Trophoblast cell (in vitro differentiated cells and primary cell): ENCODE data around the gene AGBL1.

Experiments
- DNase-seq, 2 donors: peaks; one replicate each; pipeline ENCODE4 v3.0.0-alpha.2; 2016
- H2AFZ ChIP-seq: 2 replicates; pipeline ENCODE4 v1.6.1; 2013; ENCODE audit warnings: low read length, moderate library complexity, mild to moderate bottlenecking; ENCODE audit not compliant: insufficient read depth, poor library complexity
- H2AK5ac ChIP-seq: 2 replicates; pipeline ENCODE4 v1.6.1; 2013; ENCODE audit warnings: mild to moderate bottlenecking, low read length
- H2BK120ac ChIP-seq: 2 replicates; pipeline ENCODE4 v1.6.1; 2013; ENCODE audit warnings: low read length, mild to moderate bottlenecking, moderate library complexity; ENCODE audit not compliant: insufficient read depth, poor library complexity
- H2BK12ac ChIP-seq: 2 replicates; pipeline ENCODE4 v1.6.1; 2013; ENCODE audit warnings: mild to moderate bottlenecking, low read length, moderate library complexity
- H2BK5ac ChIP-seq: 2 replicates; pipeline ENCODE4 v1.6.1; 2013; ENCODE audit warnings: low read length, low read depth, moderate library complexity, mild to moderate bottlenecking; ENCODE audit not compliant: poor library complexity
- H3K14ac ChIP-seq: 2 replicates; pipeline ENCODE4 v1.6.1; 2013; ENCODE audit warnings: mild to moderate bottlenecking, low read length
- H3K18ac ChIP-seq: 2 replicates; pipeline ENCODE4 v1.6.1; 2013; ENCODE audit warnings: mild to moderate bottlenecking, low read length
- H3K23ac ChIP-seq: 2 replicates; pipeline ENCODE4 v1.6.1; 2013; ENCODE audit warnings: low read length
- H3K27ac ChIP-seq: 2 replicates; pipeline ENCODE4 v1.5.1; 2013; ENCODE audit warnings: low read depth, mild to moderate bottlenecking, inconsistent platforms, low read length, moderate library complexity
- H3K27me3 ChIP-seq: 2 replicates; pipeline ENCODE4 v1.6.1; 2013; ENCODE audit warnings: inconsistent platforms, mild to moderate bottlenecking, low read length, moderate library complexity; ENCODE audit not compliant: insufficient read depth
- H3K36me3 ChIP-seq, 2 experiments: 1 replicate in 1 of 2; 2 replicates in 1 of 2; pipeline ENCODE4 v1.6.1; 2013; ENCODE audit warnings: low read length in 2 of 2, mild to moderate bottlenecking in 2 of 2, moderate library complexity in 1 of 2; ENCODE audit not compliant: insufficient read depth in 2 of 2, control insufficient read depth in 1 of 2
- H3K4ac ChIP-seq: 2 replicates; pipeline ENCODE4 v1.6.1; 2013; ENCODE audit warnings: low read depth, mild to moderate bottlenecking, low read length, moderate library complexity
- H3K4me1 ChIP-seq, 2 experiments: 1 replicate in 1 of 2; 2 replicates in 1 of 2; pipeline ENCODE4 v1.6.1; 2013; ENCODE audit warnings: low read length in 2 of 2, mild to moderate bottlenecking in 2 of 2, moderate library complexity in 1 of 2; ENCODE audit not compliant: insufficient read depth in 2 of 2, control insufficient read depth in 1 of 2
- H3K4me2 ChIP-seq: 2 replicates; pipeline ENCODE4 v1.6.1; 2013; ENCODE audit warnings: inconsistent platforms, mild to moderate bottlenecking, low read length, moderate library complexity
- H3K4me3 ChIP-seq: 2 replicates; pipeline ENCODE4 v1.5.1; 2013; ENCODE audit warnings: mild to moderate bottlenecking, low read depth, low read length, inconsistent platforms
- H3K79me1 ChIP-seq: one replicate; pipeline ENCODE4 v1.6.1; 2013; ENCODE audit warnings: low read length
- H3K79me2 ChIP-seq: 2 replicates; pipeline ENCODE4 v1.6.1; 2013; ENCODE audit warnings: low read length, mild to moderate bottlenecking; ENCODE audit not compliant: control insufficient read depth, insufficient read depth, poor library complexity
- H3K9ac ChIP-seq: 2 replicates; pipeline ENCODE4 v1.6.1; 2013; ENCODE audit warnings: mild to moderate bottlenecking, low read length
- H3K9me3 ChIP-seq: 2 replicates; pipeline ENCODE4 v1.6.1; 2013; ENCODE audit warnings: low read depth, mild to moderate bottlenecking, control low read depth, inconsistent platforms, low read length; ENCODE audit not compliant: insufficient read depth
- H4K12ac ChIP-seq: 2 replicates; pipeline ENCODE4 v1.6.1; 2013; ENCODE audit warnings: low read depth, mild to moderate bottlenecking, low read length, moderate library complexity
- H4K8ac ChIP-seq: 2 replicates; pipeline ENCODE4 v1.6.1; 2013; ENCODE audit warnings: low read depth, mild to moderate bottlenecking, low read length, moderate library complexity
- H4K91ac ChIP-seq: one replicate; pipeline ENCODE4 v1.6.1; 2013; ENCODE audit warnings: low read depth, mild to moderate bottlenecking, low read length, moderate library complexity
- WGBS: extraction: QIAGEN DNeasy Blood & Tissue Kit; methylation state at CpG from one replicate; pipeline ENCODE4 v1.1.7; 2013; ENCODE audit warnings: missing lambda C conversion rate; ENCODE audit not compliant: insufficient read length, insufficient coverage; ENCODE audit errors: extremely low coverage; 5-methylcytosine and 5-hydroxymethylcytosine counted together

AGBL1 gene

DNA sequence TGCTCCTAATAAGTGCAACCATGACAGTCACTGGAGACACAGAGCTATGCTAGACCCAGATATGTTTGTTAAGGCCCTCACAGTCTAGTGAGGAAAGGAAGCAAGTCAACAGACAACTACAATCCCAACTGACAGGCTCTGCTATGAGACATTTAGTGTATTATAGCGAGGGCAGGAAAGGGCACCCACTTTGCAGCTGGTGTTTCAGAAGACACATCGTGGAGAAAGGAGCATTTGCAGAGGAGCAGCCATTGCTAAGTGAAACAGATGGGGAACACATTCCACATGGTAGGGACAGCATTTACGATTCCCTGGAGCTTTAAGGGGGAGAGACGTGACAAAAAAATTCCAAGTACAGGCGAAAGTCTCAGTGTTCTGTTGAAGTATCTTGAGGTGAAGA, 685.6 kb downstream of the AGBL1 start:
- H3K79me1 ChIP-seq, result no peaks in the 10 kb centered on the region
- H4K91ac ChIP-seq, result no peak overlapping the region
- WGBS, result no CpG with 5 or more reads among the region's 5 CpGs

DNA sequence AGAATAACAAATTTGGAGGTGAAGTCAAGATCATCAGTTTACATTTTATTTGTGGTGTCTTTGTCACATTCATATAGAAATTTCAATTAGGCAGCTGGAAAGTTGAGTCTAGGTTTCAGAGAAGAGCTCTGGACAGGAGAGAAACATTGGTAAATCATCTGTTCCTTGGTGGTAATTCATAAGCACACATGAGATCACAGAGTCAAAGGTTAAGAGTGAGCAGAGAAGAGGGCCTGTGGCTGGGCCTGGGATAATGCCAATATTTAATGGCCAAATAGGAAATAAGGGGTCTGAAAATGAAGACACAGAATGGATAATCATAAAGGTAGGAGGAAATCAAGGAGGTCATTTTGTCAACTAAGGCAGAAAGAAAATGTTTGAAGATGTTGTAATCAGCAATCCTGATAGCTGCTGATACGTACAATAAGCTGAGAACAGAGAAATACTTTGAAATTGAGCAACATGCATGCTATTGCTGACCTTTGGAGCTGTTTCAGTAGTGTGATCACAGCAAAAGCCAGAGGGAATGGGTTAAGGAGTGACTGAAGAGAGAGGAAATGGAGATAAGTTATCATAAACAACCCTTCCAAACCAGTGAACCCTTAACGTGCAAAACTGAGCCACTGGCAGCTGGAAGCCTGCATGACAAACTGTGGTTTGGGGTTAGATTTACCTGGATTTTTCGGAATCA, 692.8 kb downstream of the AGBL1 start:
- no peak overlapping the region for H4K8ac ChIP-seq
- H3K27ac ChIP-seq, result no peak overlapping the region
- H3K4ac ChIP-seq, result no peak overlapping the region
- no peak overlapping the region for H2AK5ac ChIP-seq
- no peak overlapping the region for H2AFZ ChIP-seq
- H3K4me3 ChIP-seq, result no peak overlapping the region
- H3K79me2 ChIP-seq, result no peaks in the 10 kb centered on the region
- no peak overlapping the region for H3K9ac ChIP-seq
- H4K91ac ChIP-seq, result no peak overlapping the region
- H3K4me1 ChIP-seq, result peaks cover 0 to 3% of the 10 kb centered on the region in 2 experiments
- H3K9me3 ChIP-seq, result no peaks in the 10 kb centered on the region
- WGBS, result no CpG with 5 or more reads among the region's 3 CpGs
- H3K27me3 ChIP-seq, result no peaks in the 10 kb centered on the region
- no peak overlapping the region for H3K14ac ChIP-seq
- no peak overlapping the region for H2BK120ac ChIP-seq
- peak; percentile 35 to 89 for DNase-seq
- no peak overlapping the region for H3K4me2 ChIP-seq
- no peak overlapping the region for H2BK5ac ChIP-seq
- H2BK12ac ChIP-seq, result no peak overlapping the region
- H4K12ac ChIP-seq, result no peak overlapping the region
- no peak overlapping the region for H3K23ac ChIP-seq
- H3K79me1 ChIP-seq, result no peaks in the 10 kb centered on the region
- H3K18ac ChIP-seq, result no peak overlapping the region
- H3K36me3 ChIP-seq, result no peaks in the 10 kb centered on the region

More for the DNA sequence above, 685.6 kb downstream of the AGBL1 start:
- H3K27ac ChIP-seq, result no peak overlapping the region
- H3K14ac ChIP-seq, result no peak overlapping the region
- no peak overlapping the region for H3K18ac ChIP-seq
- no peak overlapping the region for H2BK5ac ChIP-seq
- DNase-seq, result no peak
- no peak overlapping the region for H3K4ac ChIP-seq
- no peak overlapping the region for H3K4me3 ChIP-seq
- H2AFZ ChIP-seq, result no peak overlapping the region
- H3K4me1 ChIP-seq, result no peaks in the 10 kb centered on the region
- no peak overlapping the region for H2BK12ac ChIP-seq
- H3K79me2 ChIP-seq, result no peaks in the 10 kb centered on the region
- H2AK5ac ChIP-seq, result no peak overlapping the region
- no peak overlapping the region for H2BK120ac ChIP-seq
- H3K27me3 ChIP-seq, result no peaks in the 10 kb centered on the region
- no peak overlapping the region for H3K23ac ChIP-seq
- H4K12ac ChIP-seq, result no peak overlapping the region
- no peak overlapping the region for H4K8ac ChIP-seq
- H3K36me3 ChIP-seq, result no peaks in the 10 kb centered on the region
- no peak overlapping the region for H3K9ac ChIP-seq
- H3K4me2 ChIP-seq, result no peak overlapping the region
- no peaks in the 10 kb centered on the region for H3K9me3 ChIP-seq

DNA sequence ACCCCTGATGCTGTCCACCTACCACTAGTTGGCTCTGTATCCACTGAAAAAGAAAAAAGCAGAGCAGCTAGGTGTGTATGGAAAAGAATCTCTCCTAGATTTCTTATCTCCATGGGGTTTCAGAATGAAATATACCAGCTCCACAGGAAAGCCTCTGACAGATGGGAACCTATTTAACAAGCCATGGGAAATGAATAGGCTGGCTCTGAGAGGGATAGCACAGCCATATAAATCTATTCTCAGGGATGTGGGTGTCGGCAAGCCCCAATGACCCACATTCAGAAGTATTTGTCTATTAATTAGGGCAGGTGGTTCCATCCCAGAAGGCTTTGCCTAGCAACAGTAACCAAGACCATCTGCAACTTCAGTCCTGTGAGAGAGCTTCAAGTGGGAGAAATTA, 694.1 kb downstream of the AGBL1 start:
- whole genome bisulfite sequencing, result no CpG with 5 or more reads among the region's 1 CpG
- H3K27ac ChIP-seq, result no peak overlapping the region
- no peak overlapping the region for H2BK12ac ChIP-seq
- no peaks in the 10 kb centered on the region for H3K27me3 ChIP-seq
- H3K4me3 ChIP-seq, result no peak overlapping the region
- no peak overlapping the region for H3K14ac ChIP-seq
- H2AFZ ChIP-seq, result no peak overlapping the region
- no peaks in the 10 kb centered on the region for H3K79me1 ChIP-seq
- peaks cover 0 to 3% of the 10 kb centered on the region in 2 experiments for H3K4me1 ChIP-seq
- H3K4me2 ChIP-seq, result no peak overlapping the region
- H3K9ac ChIP-seq, result no peak overlapping the region
- no peak overlapping the region for H4K91ac ChIP-seq
- H2BK120ac ChIP-seq, result no peak overlapping the region
- H4K8ac ChIP-seq, result no peak overlapping the region
- no peak overlapping the region for H2AK5ac ChIP-seq
- no peak overlapping the region for H3K18ac ChIP-seq
- H4K12ac ChIP-seq, result no peak overlapping the region
- no peak overlapping the region for H2BK5ac ChIP-seq
- no peak overlapping the region for H3K4ac ChIP-seq
- DNase-seq, result no peak
- no peaks in the 10 kb centered on the region for H3K36me3 ChIP-seq
- no peak overlapping the region for H3K23ac ChIP-seq
- no peaks in the 10 kb centered on the region for H3K9me3 ChIP-seq
- no peaks in the 10 kb centered on the region for H3K79me2 ChIP-seq

DNA sequence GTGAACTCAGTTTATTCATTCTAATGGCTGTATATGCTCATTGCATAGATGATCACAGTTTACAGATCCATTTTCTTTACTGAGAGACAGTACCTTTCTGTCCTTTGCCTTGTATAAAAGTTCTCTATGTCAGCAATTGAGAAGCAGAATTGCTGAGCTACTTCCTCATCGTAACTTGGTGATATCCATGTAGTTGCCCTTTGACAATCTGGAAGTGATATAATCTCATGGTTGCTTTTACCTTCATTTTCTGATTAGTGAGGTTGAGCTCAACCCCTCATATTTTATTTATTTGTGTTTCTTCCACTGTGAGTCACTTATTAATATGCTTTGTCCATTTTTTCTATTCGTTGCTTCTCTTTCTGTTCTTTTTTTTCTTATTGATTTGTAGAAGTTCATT, 696.5 kb downstream of the AGBL1 start:
- no peak overlapping the region for H3K27ac ChIP-seq
- H2AFZ ChIP-seq, result no peak overlapping the region
- no peak overlapping the region for H3K4me2 ChIP-seq
- no peaks in the 10 kb centered on the region for H3K79me2 ChIP-seq
- no peak overlapping the region for H3K4ac ChIP-seq
- no peak overlapping the region for H2AK5ac ChIP-seq
- H3K18ac ChIP-seq, result no peak overlapping the region
- no peaks in the 10 kb centered on the region for H3K27me3 ChIP-seq
- H4K8ac ChIP-seq, result no peak overlapping the region
- peaks cover 0 to 3% of the 10 kb centered on the region in 2 experiments for H3K4me1 ChIP-seq
- no peak overlapping the region for H2BK5ac ChIP-seq
- H3K9ac ChIP-seq, result no peak overlapping the region
- H3K14ac ChIP-seq, result no peak overlapping the region
- H3K9me3 ChIP-seq, result no peaks in the 10 kb centered on the region
- DNase-seq, result no peak
- no peak overlapping the region for H2BK120ac ChIP-seq
- H2BK12ac ChIP-seq, result no peak overlapping the region
- no peaks in the 10 kb centered on the region for H3K79me1 ChIP-seq
- no peaks in the 10 kb centered on the region for H3K36me3 ChIP-seq
- H4K91ac ChIP-seq, result no peak overlapping the region
- no CpG with 5 or more reads among the region's 2 CpGs for WGBS
- no peak overlapping the region for H3K23ac ChIP-seq
- H4K12ac ChIP-seq, result no peak overlapping the region
- H3K4me3 ChIP-seq, result no peak overlapping the region
